NB4 (cell line): ENCODE results near the gene LHX6.

ENCODE experiments used
- DNase-seq: peaks from one replicate; pipeline ENCODE4 v3.0.0; 2010; ENCODE audit warnings: low read depth
- H3K4me3 ChIP-seq: one replicate; pipeline ENCODE4 v1.5.1; 2011; ENCODE audit warnings: mild to moderate bottlenecking, low read depth, low read length, moderate library complexity
- POLR2A ChIP-seq: IDR thresholded peaks from 2 replicates; pipeline ENCODE4 v1.6.1; 2011; ENCODE audit warnings: mild to moderate bottlenecking; ENCODE audit not compliant: insufficient read length; ENCODE audit errors: extremely low read depth

LHX6 gene

GRCh38 chr9:122155796-122156195 is 73.0 kb downstream of the LHX6 start:
- DNase-seq = peak; percentile 15
- no peak for TF ChIP-seq POLR2A
- no peak overlapping the region for H3K4me3 ChIP-seq
